GM18951 (cell line): ENCODE results near the gene SHCBP1L.

Source experiments
- POLR2A ChIP-seq: IDR thresholded peaks from 4 replicates; pipeline ENCODE4 v1.6.1; 2011; ENCODE audit warnings: mild to moderate bottlenecking; ENCODE audit not compliant: insufficient read length, insufficient read depth; ENCODE audit errors: extremely low read depth
- in situ Hi-C: fragments of 300-500 bp; cut with MboI; formaldehyde crosslinking; loops from one replicate; pipeline ENCODE4 v1.12.0; 2022; ENCODE audit warnings: low sequenced_read_pairs, mixed read lengths, inconsistent platforms; ENCODE audit not compliant: unreplicated experiment

The SHCBP1L gene

GRCh38 chr1:182974506-182975191, 21.7 kb upstream of the SHCBP1L start:
- in situ Hi-C loops, result no loop called here
- no peak for TF ChIP-seq POLR2A

- in situ Hi-C loops, result no loop called here
Observed at GRCh38 chr1:182972829-182973228, 19.9 kb upstream of the SHCBP1L start.

GRCh38 chr1:182972231-182972630, 19.3 kb upstream of the SHCBP1L start:
- in situ Hi-C loops, result no loop called here
- no peak for TF ChIP-seq POLR2A

More at GRCh38 chr1:182972829-182973228, 19.9 kb upstream of the SHCBP1L start:
- TF ChIP-seq POLR2A, result no peak

GRCh38 chr1:182971219-182971618, 18.3 kb upstream of the SHCBP1L start:
- in situ Hi-C loops, result no loop called here

GRCh38 chr1:182968836-182969734, 16.1 kb upstream of the SHCBP1L start:
- in situ Hi-C loops, result no loop called here
- TF ChIP-seq POLR2A, result no peak

More at GRCh38 chr1:182971219-182971618, 18.3 kb upstream of the SHCBP1L start:
- TF ChIP-seq POLR2A, result no peak

GRCh38 chr1:182968151-182968741, 15.3 kb upstream of the SHCBP1L start:
- TF ChIP-seq POLR2A, result no peak
- in situ Hi-C loops, result no loop called here

- no peak for TF ChIP-seq POLR2A
- in situ Hi-C loops, result no loop called here
Observed at GRCh38 chr1:182965861-182966260, 12.9 kb upstream of the SHCBP1L start.

GRCh38 chr1:182965096-182965495, 12.1 kb upstream of the SHCBP1L start:
- in situ Hi-C loops, result no loop called here
- TF ChIP-seq POLR2A, result no peak

- peak; percentile 29 for TF ChIP-seq POLR2A
- in situ Hi-C loops, result no loop called here
Observed at GRCh38 chr1:182962554-182963115, 9.7 kb upstream of the SHCBP1L start.

- in situ Hi-C loops, result no loop called here
Observed at GRCh38 chr1:182960046-182960445, 7.1 kb upstream of the SHCBP1L start.

GRCh38 chr1:182957902-182958395, 5.0 kb upstream of the SHCBP1L start:
- in situ Hi-C loops, result loop anchor here (10.0 kb wide), 1 partner anchor 277 kb away; no protein-coding TSS in a partner anchor

More at GRCh38 chr1:182960046-182960445, 7.1 kb upstream of the SHCBP1L start:
- TF ChIP-seq POLR2A, result no peak

GRCh38 chr1:182956708-182957365, 3.9 kb upstream of the SHCBP1L start:
- in situ Hi-C loops, result loop anchor here (10.0 kb wide), 1 partner anchor 278 kb away; no protein-coding TSS in a partner anchor
- no peak for TF ChIP-seq POLR2A

More at GRCh38 chr1:182957902-182958395, 5.0 kb upstream of the SHCBP1L start:
- TF ChIP-seq POLR2A, result no peak
